UCSD-AML1 (cell line): Measurements from ENCODE around the gene TMEM129.

ENCODE experiments used
- DNase-seq: peaks from one replicate; lab custom pipeline; 2025; ENCODE audit not compliant: unreplicated experiment; lab: John Stamatoyannopoulos, UW

The TMEM129 gene

GRCh38 chr4:1758306-1759121 lies 37.4 kb upstream of the TMEM129 start:
- no peak for DNase-seq

GRCh38 chr4:1757836-1758235 lies 36.7 kb upstream of the TMEM129 start:
- no peak for DNase-seq

GRCh38 chr4:1756893-1757779 lies 36.0 kb upstream of the TMEM129 start:
- no peak for DNase-seq

- DNase-seq = no peak
These were observed 35.0 kb upstream of the TMEM129 start for GRCh38 chr4:1756079-1756478.

- no peak for DNase-seq
These were observed 34.2 kb upstream of the TMEM129 start for GRCh38 chr4:1755297-1755696.

GRCh38 chr4:1754336-1754735 lies 33.2 kb upstream of the TMEM129 start:
- no peak for DNase-seq

- peak; percentile 53 for DNase-seq
These were observed 32.7 kb upstream of the TMEM129 start for GRCh38 chr4:1753697-1754311.

- DNase-seq = peak; percentile 56
These were observed 32.2 kb upstream of the TMEM129 start for GRCh38 chr4:1753294-1753696.

GRCh38 chr4:1752284-1753041 lies 31.3 kb upstream of the TMEM129 start:
- peak; percentile 79 for DNase-seq

GRCh38 chr4:1751919-1752283 lies 30.8 kb upstream of the TMEM129 start:
- no peak for DNase-seq

GRCh38 chr4:1751155-1751918 lies 30.2 kb upstream of the TMEM129 start:
- no peak for DNase-seq

GRCh38 chr4:1750381-1751154 lies 29.4 kb upstream of the TMEM129 start:
- no peak for DNase-seq

GRCh38 chr4:1749826-1750225 lies 28.7 kb upstream of the TMEM129 start:
- no peak for DNase-seq

GRCh38 chr4:1749370-1749769 lies 28.2 kb upstream of the TMEM129 start:
- DNase-seq = no peak

GRCh38 chr4:1748465-1748995 lies 27.4 kb upstream of the TMEM129 start:
- DNase-seq = peak; percentile 84

GRCh38 chr4:1747603-1747967 lies 26.5 kb upstream of the TMEM129 start:
- DNase-seq = no peak

GRCh38 chr4:1746919-1747602 lies 25.9 kb upstream of the TMEM129 start:
- no peak for DNase-seq

GRCh38 chr4:1746265-1746691 lies 25.2 kb upstream of the TMEM129 start:
- peak; percentile 80 for DNase-seq

- no peak for DNase-seq
These were observed 24.6 kb upstream of the TMEM129 start for GRCh38 chr4:1745697-1746096.
